Right kidney (tissue), 1 donor: ENCODE data around the gene POMT2.

Experiments
- DNase-seq: peaks from one replicate; pipeline ENCODE4 v3.0.0-alpha.2; 2016

POMT2 gene

DNA sequence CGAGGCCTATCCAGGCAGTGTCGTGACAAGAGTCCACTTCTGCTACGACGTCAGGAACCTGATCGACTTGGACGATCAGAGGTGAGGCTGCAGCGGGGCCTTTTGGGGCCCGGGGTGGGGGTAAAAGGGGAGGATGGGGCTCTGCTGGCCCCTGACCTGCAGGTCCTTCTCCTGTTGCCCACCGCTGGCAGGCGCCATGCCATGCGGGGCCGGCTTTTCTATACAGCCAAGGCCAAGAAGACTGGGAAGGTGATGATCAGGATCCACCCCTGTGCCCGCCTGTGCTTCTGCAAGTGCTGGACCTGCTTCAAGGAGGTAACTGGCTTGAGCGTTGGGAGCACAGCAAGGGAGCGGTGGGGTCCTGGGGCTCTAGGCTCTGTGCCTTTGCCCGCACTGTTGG, 81.3 kb downstream of the POMT2 start:
- DNase-seq = no peak

DNA sequence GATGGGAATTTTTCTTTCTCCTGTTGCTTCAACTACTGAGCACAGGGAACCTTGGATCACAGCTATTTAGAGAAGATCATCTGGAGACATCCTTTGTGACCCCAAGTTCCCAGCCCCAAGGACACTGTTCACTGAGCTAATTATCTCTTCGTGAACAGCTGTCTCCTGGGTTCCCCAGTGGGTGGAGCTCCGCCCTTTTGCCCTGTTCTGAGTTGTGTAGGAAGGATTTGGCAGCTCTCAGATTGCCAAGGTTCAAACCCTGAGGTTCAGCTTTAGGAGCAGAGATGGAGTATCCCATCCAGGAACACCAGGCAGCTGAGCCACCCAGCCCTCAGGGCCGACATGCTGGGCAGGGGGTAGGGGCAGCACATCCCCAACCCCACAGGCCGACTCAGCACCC, 81.7 kb downstream of the POMT2 start:
- no peak for DNase-seq

GRCh38 chr14:77238356-77238755, 82.3 kb downstream of the POMT2 start:
- no peak for DNase-seq

- DNase-seq = no peak
These were observed 83.9 kb downstream of the POMT2 start for GRCh38 chr14:77236814-77237213.

DNA sequence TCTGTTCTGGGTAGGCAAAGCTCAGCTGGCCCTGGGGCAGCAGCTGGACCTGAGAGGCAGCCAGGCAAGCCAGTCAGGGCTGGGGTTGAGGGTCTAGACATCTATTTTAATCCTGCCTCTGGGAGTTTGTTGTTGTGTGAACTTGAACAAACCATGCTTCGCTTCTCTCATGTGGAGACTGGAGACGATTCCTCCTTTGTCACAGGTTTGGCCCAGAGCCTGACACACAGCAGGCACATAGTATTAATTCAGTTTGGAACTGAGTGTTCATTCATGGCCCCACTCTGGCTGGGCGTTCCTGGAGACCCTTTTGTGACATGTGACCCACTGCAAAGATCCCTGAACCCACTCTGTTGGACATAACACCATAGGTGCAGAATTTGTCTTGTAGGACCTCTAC, 89.0 kb downstream of the POMT2 start:
- no peak for DNase-seq

- no peak for DNase-seq
These were observed 89.8 kb downstream of the POMT2 start for GRCh38 chr14:77230914-77231313.

DNA sequence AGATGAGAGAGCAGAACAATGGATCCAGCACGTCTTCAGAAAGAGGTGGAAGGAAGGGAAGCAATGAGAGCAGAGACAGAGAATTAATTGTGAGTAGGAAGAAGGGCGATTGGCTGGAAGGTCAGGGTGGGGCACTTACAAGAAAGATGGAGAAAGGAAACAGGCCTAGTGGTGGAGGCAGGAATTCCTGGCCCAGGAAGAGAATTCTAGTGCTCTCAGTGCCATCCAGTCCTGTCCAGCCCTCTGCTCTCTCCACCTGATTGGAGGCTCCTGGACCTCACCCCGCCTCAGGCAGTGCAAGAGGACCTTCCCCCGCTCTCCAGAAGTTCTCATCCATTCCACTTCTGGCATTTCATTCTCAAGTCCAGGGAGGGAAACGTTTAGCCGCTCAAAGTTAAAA, 92.6 kb downstream of the POMT2 start:
- DNase-seq = no peak

GRCh38 chr14:77225892-77226557, 94.7 kb downstream of the POMT2 start:
- no peak for DNase-seq

GRCh38 chr14:77225254-77225653, 95.4 kb downstream of the POMT2 start:
- DNase-seq = no peak
